HepG2 (cell line): ENCODE measurements around the gene ABTB2. TPM values are rescaled to one million over a fixed set of nuclear protein-coding genes. Genes with fewer than 3 reads are reported as not detected.

Experiments
- ATF5 ChIP-seq: sonication (generic); formaldehyde crosslinking; IDR thresholded peaks from 2 replicates; pipeline ENCODE4 v1.4.0; 2020; ENCODE audit warnings: mild to moderate bottlenecking, low read depth, missing genetic modification reagents
- CHD2 ChIP-seq: IDR thresholded peaks from 2 replicates; pipeline ENCODE4 v1.6.1; 2011; ENCODE audit warnings: low read depth, low read length, improper control_type of control experiment
- DNMT3B ChIP-seq: conservative IDR thresholded peaks from 2 replicates; pipeline ENCODE4 v1.6.1; 2016; ENCODE audit warnings: missing biosample characterization, control low read depth
- DR1 ChIP-seq: sonication (generic); formaldehyde crosslinking; IDR thresholded peaks from 2 replicates; pipeline ENCODE4 v1.8.0; 2021; ENCODE audit warnings: mild to moderate bottlenecking, missing genetic modification reagents, inconsistent platforms
- FIP1L1 ChIP-seq: fragments of 200-400 bp; formaldehyde crosslinking; IDR thresholded peaks from 2 replicates; pipeline ENCODE4 v1.6.1; 2018; ENCODE audit warnings: low read depth, mild to moderate bottlenecking, low read length, moderate library complexity, borderline replicate concordance; ENCODE audit not compliant: insufficient read depth
- GATAD2A ChIP-seq: IDR thresholded peaks from 2 replicates; pipeline ENCODE4 v1.6.1; 2016
- GPBP1L1 ChIP-seq: sonication (generic); formaldehyde crosslinking; IDR thresholded peaks from 2 replicates; pipeline ENCODE4 v1.5.0; 2020; ENCODE audit warnings: mild to moderate bottlenecking, missing genetic modification reagents
- HNF1B ChIP-seq: sonication (generic); formaldehyde crosslinking; IDR thresholded peaks from 2 replicates; pipeline ENCODE4 v1.5.1; 2020; ENCODE audit warnings: mild to moderate bottlenecking, moderate library complexity, missing genetic modification reagents
- HOXA3 ChIP-seq: sonication (generic); formaldehyde crosslinking; IDR thresholded peaks from 2 replicates; pipeline ENCODE4 v1.5.0; 2020; ENCODE audit warnings: missing genetic modification reagents
- ISL2 ChIP-seq: sonication (generic); formaldehyde crosslinking; IDR thresholded peaks from 2 replicates; pipeline ENCODE4 v1.5.0; 2020; ENCODE audit warnings: missing genetic modification reagents
- MAFF ChIP-seq: IDR thresholded peaks from 2 replicates; pipeline ENCODE4 v1.6.1; 2011; ENCODE audit warnings: low read depth, low read length, improper control_type of control experiment
- NFIC ChIP-seq: IDR thresholded peaks from 2 replicates; pipeline ENCODE4 v1.6.1; 2012; ENCODE audit warnings: mild to moderate bottlenecking, low read length, inconsistent platforms
- PHF21A ChIP-seq: sonication (generic); formaldehyde crosslinking; IDR thresholded peaks from 2 replicates; pipeline ENCODE4 v1.5.0; 2020; ENCODE audit warnings: mild to moderate bottlenecking, missing genetic modification reagents
- PPARG ChIP-seq: conservative IDR thresholded peaks from 2 replicates; pipeline ENCODE4 v1.6.1; 2016; ENCODE audit warnings: missing biosample characterization, missing genetic modification reagents
- RCOR2 ChIP-seq: IDR thresholded peaks from 2 replicates; pipeline ENCODE4 v1.6.1; 2016; ENCODE audit warnings: missing biosample characterization, missing genetic modification reagents
- SIN3A ChIP-seq: IDR thresholded peaks from 2 replicates; pipeline ENCODE4 v1.6.1; 2011; ENCODE audit warnings: low read depth, mild to moderate bottlenecking, control low read depth, low read length, borderline replicate concordance
- SMAD3 ChIP-seq: sonication (generic); formaldehyde crosslinking; IDR thresholded peaks from 2 replicates; pipeline ENCODE4 v1.4.0; 2020; ENCODE audit warnings: missing genetic modification reagents
- TBP ChIP-seq: sonication (generic); formaldehyde crosslinking; IDR thresholded peaks from 2 replicates; pipeline ENCODE4 v1.5.0; 2020; ENCODE audit warnings: missing genetic modification reagents
- TRIM22 ChIP-seq: fragments of 450-650 bp; IDR thresholded peaks from 2 replicates; pipeline ENCODE4 v1.6.1; 2017
- WIZ ChIP-seq: sonication (generic); formaldehyde crosslinking; IDR thresholded peaks from 2 replicates; pipeline ENCODE4 v1.5.1; 2020; ENCODE audit warnings: mild to moderate bottlenecking, missing genetic modification reagents
- YY1 ChIP-seq: IDR thresholded peaks from 2 replicates; pipeline ENCODE4 v1.6.1; 2011; ENCODE audit warnings: low read length, low read depth, moderate library complexity, mild to moderate bottlenecking; ENCODE audit not compliant: insufficient read depth, insufficient replicate concordance
- ZGPAT ChIP-seq: IDR thresholded peaks from 2 replicates; pipeline ENCODE4 v1.6.1; 2016; ENCODE audit warnings: mild to moderate bottlenecking
- ZNF143 ChIP-seq: sonication (generic); formaldehyde crosslinking; IDR thresholded peaks from 2 replicates; pipeline ENCODE4 v1.4.0; 2020; ENCODE audit warnings: missing genetic modification reagents
- ZNF33B ChIP-seq: sonication (generic); formaldehyde crosslinking; IDR thresholded peaks from 2 replicates; pipeline ENCODE4 v1.5.1; 2020; ENCODE audit warnings: mild to moderate bottlenecking, missing genetic modification reagents
- ZNF530 ChIP-seq: sonication (generic); formaldehyde crosslinking; IDR thresholded peaks from 2 replicates; pipeline ENCODE4 v1.5.0; 2020; ENCODE audit warnings: low read depth, mild to moderate bottlenecking, missing genetic modification reagents
- ZNF543 ChIP-seq: sonication (generic); formaldehyde crosslinking; IDR thresholded peaks from 2 replicates; pipeline ENCODE4 v1.4.0; 2020; ENCODE audit warnings: mild to moderate bottlenecking, missing genetic modification reagents
- ZNF589 ChIP-seq: sonication (generic); formaldehyde crosslinking; conservative IDR thresholded peaks from 2 replicates; pipeline ENCODE4 v1.8.0; 2022; ENCODE audit warnings: mild to moderate bottlenecking, moderate library complexity, missing genetic modification reagents
- polyA plus RNA-seq, 8 experiments: library from polyadenylated mRNA; depleted of rRNA in 3 of 8; stranded (reverse) in 7 of 8; unstranded in 1 of 8; fragments of >200 nt; fragmentation: Illumina TruSeq in 4 of 8; extraction: Trizol in 4 of 8; gene quantifications; 2 replicates each; pipeline versions ENCODE4 v1.2.1 to v1.2.3, GENCODE V29; 2011 to 2016; ENCODE audit warnings: low read depth in 4 of 8, missing spikeins in 1 of 8, mixed read lengths in 1 of 8; ENCODE audit not compliant: insufficient read depth in 1 of 8
- total RNA-seq, 5 experiments: library from RNA; depleted of rRNA; stranded (reverse); fragments of >200 nt; fragmentation: Illumina TruSeq; extraction: Trizol; gene quantifications; 2 replicates each; pipeline ENCODE4 v1.2.3, GENCODE V29; 2016; ENCODE audit warnings: low read depth in 1 of 5

ABTB2 gene
- total and polyA plus RNA-seq, 2 of the 13 experiments (the other 11 are each of a cell fraction or from before 2014, with no cell fraction given) = 5.1 to 15.4 TPM

GRCh38 chr11:34363363-34364084 lies 5.7 kb upstream of the ABTB2 start (continued):
- peak; percentile 13; the same call in 1 of the 2 replicates for TF ChIP-seq ZGPAT (CRISPR knock-in tag)
- no peak for TF ChIP-seq ATF5 (CRISPR knock-in tag)
- no peak for TF ChIP-seq ZNF143 (CRISPR knock-in tag)
- no peak for TF ChIP-seq NFIC
- no peak for TF ChIP-seq DNMT3B (CRISPR knock-in tag)
- TF ChIP-seq ISL2 (CRISPR knock-in tag) = peak; percentile 72
- TF ChIP-seq FIP1L1 = no peak
- TF ChIP-seq ZNF530 = no peak
- peak; percentile 54; the same call in 1 of the 2 replicates for TF ChIP-seq PHF21A (CRISPR knock-in tag)
- no peak for TF ChIP-seq TBP (CRISPR knock-in tag)
- no peak for TF ChIP-seq MAFF
- no peak for TF ChIP-seq SIN3A
- no peak for TF ChIP-seq WIZ (CRISPR knock-in tag)
- TF ChIP-seq ZNF33B (CRISPR knock-in tag) = no peak
- TF ChIP-seq GATAD2A (CRISPR knock-in tag) = peak; percentile 31; the same call in 1 of the 2 replicates
- TF ChIP-seq YY1 = no peak
- TF ChIP-seq CHD2 = no peak
- TF ChIP-seq ZNF589 = no peak
- no peak for TF ChIP-seq HOXA3 (CRISPR knock-in tag)
- TF ChIP-seq TRIM22 = no peak
- TF ChIP-seq GPBP1L1 (CRISPR knock-in tag) = no peak
- TF ChIP-seq ZNF543 (CRISPR knock-in tag) = no peak
- no peak for TF ChIP-seq RCOR2
- no peak for TF ChIP-seq SMAD3 (CRISPR knock-in tag)
- TF ChIP-seq PPARG (CRISPR knock-in tag) = no peak
- TF ChIP-seq DR1 = no peak
- TF ChIP-seq HNF1B = 0 out of 2 replicates have a peak, but pooled peaks have one; percentile 19
